ENCODE results near the gene ATP6AP2.
"Not testable (repeated sequence)": the region's sequence is repeated elsewhere in the genome, so short reads cannot be mapped to it uniquely, and the experiment has no call there.

Gene ATP6AP2

GRCh38 chrX:40573763-40574162, 7.0 kb upstream of the ATP6AP2 start:
- DNase-seq (ENCODE audit: low read depth in 2 of 3, low spot score in 2 of 3) = no peak

GRCh38 chrX:40575411-40575810, 5.4 kb upstream of the ATP6AP2 start:
- DNase-seq (ENCODE audit: low read depth in 2 of 3, low spot score in 2 of 3) = not testable (repeated sequence)

GRCh38 chrX:40576291-40576690, 4.5 kb upstream of the ATP6AP2 start:
- DNase-seq (ENCODE audit: low read depth in 2 of 3, low spot score in 2 of 3) = no peak

DNA sequence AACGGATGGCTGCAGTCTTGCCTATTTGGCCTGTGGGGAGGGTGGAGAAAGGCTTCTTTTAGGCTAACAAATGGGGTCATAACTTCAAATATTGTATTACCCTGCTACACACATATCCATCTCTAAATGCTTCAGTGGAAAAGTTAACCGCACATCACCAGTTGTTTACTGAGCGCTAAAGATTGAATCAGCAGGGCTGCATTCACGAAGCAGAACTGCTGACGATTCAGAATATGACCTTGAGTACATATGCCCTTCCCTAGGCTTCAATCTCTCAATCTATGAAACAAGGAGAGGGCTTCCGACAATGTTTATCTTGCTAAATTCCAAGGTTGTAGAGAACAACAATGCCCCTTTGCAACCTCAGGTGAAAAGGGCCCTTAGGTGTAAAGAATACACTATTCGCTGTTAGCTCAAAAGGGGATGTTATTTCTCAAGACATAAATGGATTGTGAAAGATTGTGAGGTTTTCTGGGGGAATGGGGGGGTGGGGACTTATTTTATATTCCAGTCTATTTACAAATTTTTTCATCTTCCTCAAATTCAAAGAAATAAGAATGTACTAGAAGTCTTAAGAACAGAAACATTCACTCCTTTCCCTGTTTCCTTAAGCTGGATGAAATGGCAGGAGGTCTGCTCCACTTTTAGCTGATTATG, 2.6 kb upstream of the ATP6AP2 start:
- no peak for DNase-seq (ENCODE audit: low read depth in 2 of 3, low spot score in 2 of 3)

DNA sequence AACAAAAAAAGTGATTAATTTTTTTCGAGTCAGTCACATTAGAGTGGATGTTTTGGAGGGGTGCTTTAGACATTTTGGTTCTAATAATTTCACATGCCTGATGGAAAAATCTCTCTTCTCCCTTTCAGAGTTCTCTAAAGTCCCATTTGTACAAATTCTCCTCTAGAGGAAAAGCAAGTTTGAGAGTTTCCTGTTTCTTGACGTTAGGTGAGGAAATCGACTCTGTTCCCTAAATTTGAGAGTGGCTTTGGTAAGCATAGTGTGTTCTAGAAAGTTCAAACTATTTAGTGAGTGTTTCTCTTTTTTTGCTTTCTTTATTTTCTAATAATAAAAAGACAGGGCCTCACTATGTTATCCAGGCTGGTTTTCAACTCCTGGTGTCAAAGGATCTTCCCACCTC, 1.6 kb upstream of the ATP6AP2 start:
- DNase-seq (ENCODE audit: low read depth in 2 of 3, low spot score in 2 of 3) = no peak

DNA sequence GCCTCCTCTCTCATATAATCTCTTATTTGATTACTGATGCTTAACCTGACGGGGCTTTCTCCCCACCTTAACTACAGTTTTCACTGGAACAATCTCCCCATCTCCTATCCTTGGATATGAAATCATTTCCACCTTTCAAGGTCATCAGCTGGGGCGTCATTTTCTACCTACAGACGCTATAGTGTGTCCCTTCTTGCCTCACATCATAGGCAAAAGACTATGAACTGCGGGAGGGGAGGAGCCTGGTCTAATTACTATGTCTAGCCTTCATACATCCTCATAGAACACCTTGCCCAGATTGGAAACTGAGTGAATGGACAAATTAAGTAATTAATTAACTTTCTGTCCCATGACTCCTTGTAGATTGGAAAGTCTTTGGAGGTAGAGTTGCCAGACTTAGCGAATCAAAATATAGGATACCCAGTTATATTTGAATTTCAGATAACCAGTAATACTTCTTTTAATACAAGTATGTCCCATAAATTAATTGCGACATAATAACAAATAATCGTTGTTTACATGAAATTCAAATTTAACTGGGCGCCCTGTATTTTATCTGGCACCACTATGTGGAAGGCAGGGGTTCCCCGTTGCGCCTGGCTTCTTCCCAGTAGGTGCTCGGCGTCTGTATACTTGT, 752 bp upstream of the ATP6AP2 start:
- DNase-seq (ENCODE audit: low read depth in 2 of 3, low spot score in 2 of 3) = no peak

- DNase-seq (ENCODE audit: low read depth in 2 of 3, low spot score in 2 of 3) = no peak
Measured at GRCh38 chrX:40581336-40581920, 658 bp downstream of the ATP6AP2 start.

DNA sequence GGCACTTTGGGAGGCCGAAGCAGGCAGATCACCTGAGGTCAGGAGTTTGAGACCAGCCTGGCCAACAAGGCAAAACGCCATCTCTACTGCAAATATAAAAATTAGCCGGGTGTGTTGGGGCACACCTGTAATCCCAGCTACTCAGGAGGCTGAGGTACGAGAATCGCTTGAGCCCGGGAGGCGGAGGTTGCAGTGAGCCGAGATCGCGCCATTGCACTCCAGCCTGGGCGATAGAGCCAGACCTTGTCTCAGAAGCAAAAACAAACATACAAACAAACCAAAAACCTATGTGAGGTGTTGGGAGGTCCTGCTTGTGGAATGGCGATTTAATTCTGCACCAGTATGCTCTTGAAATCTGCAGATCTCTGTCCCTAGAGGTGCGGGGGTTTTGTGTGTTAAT, 1.4 kb downstream of the ATP6AP2 start:
- DNase-seq (ENCODE audit: low read depth in 2 of 3, low spot score in 2 of 3) = not testable (repeated sequence)

DNA sequence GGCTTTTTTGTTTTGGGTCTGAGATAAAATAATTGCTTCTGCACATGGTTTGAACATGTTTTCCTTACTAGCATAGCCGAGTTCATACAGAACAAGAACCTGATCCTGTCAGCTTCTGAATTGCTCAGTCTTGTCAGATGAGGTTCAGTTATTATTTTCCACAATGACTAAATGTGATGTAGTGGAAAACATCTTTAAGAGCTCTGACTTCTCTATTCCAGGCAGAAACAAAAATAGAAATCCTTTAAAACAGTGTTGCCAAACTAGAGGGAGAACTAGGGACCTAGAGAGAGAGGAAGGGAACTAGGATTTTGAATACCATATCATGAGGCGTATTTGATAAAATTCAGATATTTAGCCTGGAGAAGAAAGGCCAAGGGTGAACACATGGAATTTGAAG, 2.0 kb downstream of the ATP6AP2 start:
- DNase-seq (ENCODE audit: low read depth in 2 of 3, low spot score in 2 of 3) = no peak

GRCh38 chrX:40587623-40588022, 6.9 kb downstream of the ATP6AP2 start:
- not testable (repeated sequence) for DNase-seq (ENCODE audit: low read depth in 2 of 3, low spot score in 2 of 3)

DNA sequence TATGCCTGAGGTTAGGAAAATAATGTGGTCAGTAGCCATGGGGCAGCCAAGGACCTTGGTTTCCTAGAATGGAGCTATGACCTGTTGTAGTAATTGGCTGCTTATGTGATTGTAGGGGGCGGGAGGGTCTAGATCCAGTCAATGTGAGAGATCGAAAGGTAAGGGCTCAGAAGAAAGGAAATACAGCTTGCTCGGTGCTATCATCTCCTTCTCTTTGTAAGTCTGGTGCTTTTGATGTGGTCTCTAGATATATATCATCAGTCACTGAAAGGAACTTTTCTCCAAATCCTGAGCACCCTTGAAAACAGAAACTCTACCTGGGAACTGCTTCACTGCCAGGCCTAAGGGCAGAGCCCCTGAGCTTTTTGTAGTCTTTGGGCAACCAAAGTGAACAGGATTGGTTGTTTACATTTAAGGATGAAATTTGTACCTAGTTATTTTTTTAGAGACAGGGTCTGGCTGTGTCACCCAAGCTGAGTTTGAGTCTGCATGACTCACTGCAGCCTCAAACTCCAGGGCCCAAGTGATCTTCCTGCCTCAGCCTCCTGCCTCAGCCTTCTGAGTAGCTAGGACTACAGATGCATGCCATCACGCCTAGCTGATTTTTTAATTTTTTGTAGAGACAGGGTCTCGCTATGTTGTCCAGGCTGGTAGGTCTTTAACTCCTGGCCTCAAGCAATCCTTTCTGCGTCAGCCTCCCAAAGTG, 9.0 kb downstream of the ATP6AP2 start:
- not testable (repeated sequence) for DNase-seq (ENCODE audit: low read depth in 2 of 3, low spot score in 2 of 3)

DNA sequence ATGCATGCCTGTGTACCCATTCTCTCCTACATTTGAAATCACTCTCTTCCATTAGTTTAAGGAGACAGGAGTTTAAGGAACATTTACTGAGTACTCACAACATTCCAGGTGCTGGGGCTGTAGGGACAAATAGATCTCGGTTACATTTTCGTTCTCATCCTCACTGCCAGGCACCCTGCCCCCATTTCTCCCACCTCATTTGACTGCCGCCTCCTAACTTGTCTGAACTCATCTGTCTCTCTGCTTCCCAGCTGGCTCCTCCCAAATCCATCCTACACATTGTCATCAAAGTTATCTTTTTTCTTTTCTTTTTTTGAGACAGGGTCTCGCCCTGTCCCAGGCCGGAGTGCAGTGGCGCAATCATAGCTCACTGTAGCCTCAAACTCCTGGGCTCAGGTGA, 22.7 kb downstream of the ATP6AP2 start:
- no peak for DNase-seq (ENCODE audit: low read depth in 2 of 3, low spot score in 2 of 3)

DNA sequence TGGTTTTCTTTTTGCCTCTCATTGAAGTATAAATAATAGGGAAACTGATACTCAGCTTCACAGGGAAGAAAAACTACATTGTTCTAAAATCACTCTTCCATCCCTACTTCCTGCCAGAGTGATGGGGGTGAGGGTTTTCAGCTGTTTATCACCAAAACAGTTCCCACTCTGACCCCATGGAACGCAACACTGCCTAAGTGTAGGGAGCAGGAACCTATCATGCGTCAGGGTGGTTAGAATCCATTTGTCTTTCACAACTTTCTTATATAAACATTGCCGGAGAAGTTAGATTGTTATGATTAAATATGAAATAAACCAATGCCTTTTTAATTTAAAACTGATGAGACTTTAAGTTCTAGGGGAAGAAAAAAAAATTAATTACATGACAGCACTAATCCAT, 26.6 kb downstream of the ATP6AP2 start:
- no peak for DNase-seq (ENCODE audit: low read depth in 2 of 3, low spot score in 2 of 3)

GRCh38 chrX:40612511-40612910, 31.7 kb downstream of the ATP6AP2 start:
- DNase-seq (ENCODE audit: low read depth in 2 of 3, low spot score in 2 of 3) = no peak

DNA sequence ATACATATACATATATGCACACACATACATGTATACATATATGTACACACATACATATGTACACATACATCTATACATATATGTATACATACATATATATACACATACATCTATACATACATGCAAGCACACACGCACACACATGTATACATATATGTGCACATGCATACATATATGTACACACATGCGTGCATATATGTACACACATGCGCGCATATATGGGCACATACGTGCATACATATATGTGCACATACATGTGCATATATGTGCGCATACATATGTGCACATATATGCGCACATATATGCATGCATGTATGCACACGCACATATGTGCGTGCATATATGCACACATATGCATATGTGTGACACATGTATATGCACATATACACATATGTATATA, 35.2 kb downstream of the ATP6AP2 start:
- DNase-seq (ENCODE audit: low read depth in 2 of 3, low spot score in 2 of 3) = no peak

- no peak for DNase-seq (ENCODE audit: low read depth in 2 of 3, low spot score in 2 of 3)
Measured at GRCh38 chrX:40617566-40617965, 36.8 kb downstream of the ATP6AP2 start.

DNA sequence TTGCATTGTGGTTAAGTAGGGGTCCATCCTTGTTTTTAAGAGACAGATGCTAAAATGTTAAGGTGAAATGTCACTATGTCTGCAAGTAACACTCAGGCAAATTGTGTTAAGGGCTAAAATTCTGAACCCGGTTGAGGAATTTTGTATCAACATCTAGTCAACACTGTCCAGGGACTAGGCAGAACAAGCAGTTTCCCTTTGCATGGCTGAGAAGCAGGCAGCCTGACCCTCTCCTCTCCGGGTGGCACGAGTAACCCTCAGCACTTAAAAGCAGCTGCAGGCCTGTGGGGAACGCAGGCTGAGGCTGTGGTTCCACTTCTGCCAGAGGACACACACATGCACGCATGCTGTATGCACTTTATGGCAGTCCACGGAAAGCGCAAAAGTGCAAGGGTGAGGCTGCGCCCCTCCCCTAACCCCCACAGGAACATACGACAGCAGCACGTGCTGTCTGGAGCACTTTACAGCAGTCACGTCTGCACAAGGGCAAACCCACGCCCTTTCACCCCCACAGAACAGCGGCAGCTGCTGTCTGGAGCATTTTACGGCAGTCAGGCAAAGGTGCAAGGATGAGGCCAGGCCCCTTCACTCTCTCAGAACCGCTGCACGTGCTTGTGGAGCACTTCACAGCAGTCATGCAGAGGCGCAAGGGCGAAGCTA, 41.8 kb downstream of the ATP6AP2 start:
- DNase-seq (ENCODE audit: low read depth in 2 of 3, low spot score in 2 of 3) = no peak

DNA sequence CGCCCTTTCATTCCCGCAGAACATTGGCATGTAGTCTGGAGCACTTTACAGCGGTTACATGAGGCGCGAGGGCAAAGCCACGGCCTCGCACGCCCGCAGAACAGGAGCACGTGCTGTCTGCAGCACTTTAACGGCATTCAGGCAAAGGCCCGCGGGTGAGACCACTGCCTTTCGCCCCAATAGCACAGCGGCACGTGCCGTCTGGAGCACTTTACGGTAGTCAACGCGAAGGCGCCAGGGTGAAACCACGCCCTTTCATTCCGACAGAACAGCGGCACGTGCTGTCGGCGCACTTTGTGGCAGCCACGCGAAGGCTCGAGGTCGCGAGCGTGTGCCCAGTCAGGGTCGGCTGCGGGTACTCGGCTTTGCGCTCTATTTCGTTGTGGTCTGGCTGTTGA, 42.4 kb downstream of the ATP6AP2 start, which contains the start of gene MPC1L:
TSS of gene MPC1L (plus strand) at position 290 of the 398 bp plus-strand sequence. CDS start 138 bp downstream, outside the sequence.
- DNase-seq (ENCODE audit: low read depth in 2 of 3, low spot score in 2 of 3) = no peak

GRCh38 chrX:40623665-40624064, 42.9 kb downstream of the ATP6AP2 start:
- no peak for DNase-seq (ENCODE audit: low read depth in 2 of 3, low spot score in 2 of 3)

DNA sequence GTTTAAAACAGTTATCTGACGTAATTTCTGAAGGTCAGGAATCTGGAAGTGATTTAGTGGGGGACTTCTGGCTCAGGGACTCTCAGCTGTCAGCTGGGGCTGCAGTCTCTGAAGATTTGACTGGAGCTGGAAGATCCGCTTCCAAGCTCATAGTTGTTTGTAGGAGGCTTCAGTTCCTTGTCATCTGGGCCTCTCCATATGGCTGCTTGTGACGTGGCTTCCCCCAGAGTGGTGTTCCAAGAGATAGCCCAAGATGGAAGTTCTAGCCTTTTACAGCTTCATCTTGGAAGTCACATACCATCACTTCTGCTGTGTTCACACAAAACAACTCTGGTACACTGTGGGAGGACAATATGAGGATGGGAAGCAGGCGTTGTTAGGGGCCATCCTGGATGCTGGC, 44.5 kb downstream of the ATP6AP2 start:
- DNase-seq (ENCODE audit: low read depth in 2 of 3, low spot score in 2 of 3) = no peak

DNA sequence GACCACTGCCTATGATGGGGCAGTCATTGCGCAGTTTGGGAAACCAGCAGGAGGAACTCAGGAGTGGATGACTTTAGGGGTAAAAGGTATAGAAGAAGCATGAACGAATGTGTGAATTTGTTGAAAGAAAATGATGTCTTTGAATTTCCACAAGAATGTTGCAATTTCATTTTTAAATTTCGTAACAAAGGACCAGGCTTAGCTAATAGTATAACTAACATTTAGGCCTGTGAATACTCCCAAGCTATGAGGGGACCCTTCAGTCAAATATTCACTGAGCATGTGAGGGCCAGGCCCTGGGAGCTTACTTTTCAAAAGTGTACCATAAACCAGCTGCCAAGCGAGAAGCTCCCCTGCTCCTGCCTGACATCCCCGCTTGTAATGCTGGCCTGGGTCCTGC, 47.7 kb downstream of the ATP6AP2 start:
- DNase-seq (ENCODE audit: low read depth in 2 of 3, low spot score in 2 of 3) = no peak
